Lower leg skin (tissue), 3 donors: ENCODE results near the gene TAX1BP1.

Experiments
- CTCF ChIP-seq, 3 donors: fragments of 450-650 bp; IDR thresholded peaks; one replicate each; pipeline ENCODE4 v1.5.1; 2016; ENCODE audit warnings: antibody characterized with exemption in 3 of 3, mild to moderate bottlenecking in 3 of 3, moderate library complexity in 2 of 3
- POLR2A ChIP-seq, 2 donors: fragments of 450-650 bp; IDR thresholded peaks; one replicate each; pipeline ENCODE4 v1.6.1; 2016 to 2017; ENCODE audit warnings: antibody characterized with exemption in 2 of 2, mild to moderate bottlenecking in 1 of 2, moderate library complexity in 1 of 2

- TF ChIP-seq CTCF (IDR thresholded peaks at IDR 0.05) = no peak
- TF ChIP-seq POLR2A (IDR thresholded peaks at IDR 0.05) = no peak
These were observed 42.9 kb downstream of the TAX1BP1 start for GRCh38 chr7:27782849-27783248.
